Fibroblast of peridontal ligament (primary cell): ENCODE measurements around the gene PRKAR1B.

Source experiments
- DNase-seq: peaks from one replicate; pipeline ENCODE4 v3.0.0-alpha.2; 2010; ENCODE audit errors: extremely low read depth

Gene PRKAR1B

DNA sequence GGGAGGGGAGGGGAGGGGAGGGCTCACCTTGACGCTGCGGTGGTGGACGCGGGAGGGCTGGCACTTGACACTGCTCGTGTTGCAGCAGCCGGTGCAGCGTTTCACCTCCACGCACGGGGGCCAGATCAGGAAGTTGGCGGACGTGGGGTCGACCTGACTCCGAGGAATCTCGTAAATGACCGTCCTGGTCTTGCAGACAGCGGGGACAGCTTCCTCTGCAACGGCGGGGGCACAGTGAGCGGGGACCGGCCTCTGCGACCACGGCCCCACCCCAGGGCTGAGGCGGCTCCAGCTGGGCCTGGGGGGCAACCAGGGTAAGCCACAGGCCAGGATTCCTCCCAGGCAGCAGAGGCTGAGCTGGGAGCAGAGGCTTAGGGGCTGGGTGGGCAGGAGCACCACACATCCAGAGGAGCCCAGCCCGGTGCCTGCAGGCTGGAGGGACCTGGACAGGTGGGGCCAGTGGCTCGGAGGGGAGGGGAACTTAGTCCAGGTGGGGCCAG lies 216.2 kb downstream of the PRKAR1B start:
- no peak for DNase-seq

DNA sequence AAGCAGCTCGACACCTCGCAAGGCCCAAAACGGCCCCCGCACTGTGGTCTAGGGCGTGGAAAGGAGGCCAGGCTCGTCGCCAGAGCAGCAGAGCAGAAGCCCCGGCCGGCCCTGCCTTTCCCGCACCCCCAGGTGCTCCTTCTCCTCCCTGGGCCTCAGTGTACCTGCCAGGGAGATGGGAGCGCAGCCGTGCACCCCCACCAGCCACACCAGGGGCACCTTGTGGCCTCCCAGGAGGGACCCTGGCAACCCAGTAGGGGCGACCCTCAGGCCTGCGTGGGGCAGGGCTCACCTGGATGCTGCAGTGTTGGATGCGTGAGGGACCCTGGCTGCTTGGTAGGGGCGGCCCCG lies 217.0 kb downstream of the PRKAR1B start:
- DNase-seq = no peak

DNA sequence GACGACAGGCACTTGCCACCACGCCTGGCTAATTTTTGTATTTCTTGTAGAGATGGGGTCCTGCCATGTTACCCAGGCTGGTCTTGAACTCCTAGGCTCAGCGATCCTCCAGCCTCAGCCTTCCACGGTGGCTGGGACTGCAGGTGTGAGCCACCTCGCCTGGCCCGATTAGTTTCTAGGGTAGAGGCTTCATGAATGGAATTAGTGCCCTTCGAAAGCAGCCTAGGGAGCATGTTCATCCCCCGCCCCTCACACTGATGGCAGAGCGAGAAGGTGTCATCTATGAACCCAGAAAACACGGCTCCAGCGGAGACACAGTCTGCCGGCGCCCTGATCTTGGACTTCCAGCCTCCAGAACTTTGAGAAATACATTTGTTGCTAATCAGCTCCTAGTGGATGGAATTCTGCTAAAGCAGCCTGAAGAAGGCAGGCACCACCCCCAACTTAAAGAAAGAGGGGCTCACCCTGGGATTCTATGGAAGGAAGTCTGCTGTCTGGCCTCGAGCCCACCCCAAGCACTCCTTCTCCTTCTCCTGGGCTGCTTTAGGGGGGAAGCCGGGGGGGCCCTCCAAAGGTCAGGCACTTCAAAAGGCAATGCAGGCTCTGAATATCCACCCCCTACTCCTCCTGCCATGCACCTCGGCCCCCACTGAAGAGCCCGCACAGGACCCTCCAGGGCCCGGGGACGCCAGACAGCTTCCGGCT lies 217.5 kb downstream of the PRKAR1B start:
- DNase-seq = no peak

DNA sequence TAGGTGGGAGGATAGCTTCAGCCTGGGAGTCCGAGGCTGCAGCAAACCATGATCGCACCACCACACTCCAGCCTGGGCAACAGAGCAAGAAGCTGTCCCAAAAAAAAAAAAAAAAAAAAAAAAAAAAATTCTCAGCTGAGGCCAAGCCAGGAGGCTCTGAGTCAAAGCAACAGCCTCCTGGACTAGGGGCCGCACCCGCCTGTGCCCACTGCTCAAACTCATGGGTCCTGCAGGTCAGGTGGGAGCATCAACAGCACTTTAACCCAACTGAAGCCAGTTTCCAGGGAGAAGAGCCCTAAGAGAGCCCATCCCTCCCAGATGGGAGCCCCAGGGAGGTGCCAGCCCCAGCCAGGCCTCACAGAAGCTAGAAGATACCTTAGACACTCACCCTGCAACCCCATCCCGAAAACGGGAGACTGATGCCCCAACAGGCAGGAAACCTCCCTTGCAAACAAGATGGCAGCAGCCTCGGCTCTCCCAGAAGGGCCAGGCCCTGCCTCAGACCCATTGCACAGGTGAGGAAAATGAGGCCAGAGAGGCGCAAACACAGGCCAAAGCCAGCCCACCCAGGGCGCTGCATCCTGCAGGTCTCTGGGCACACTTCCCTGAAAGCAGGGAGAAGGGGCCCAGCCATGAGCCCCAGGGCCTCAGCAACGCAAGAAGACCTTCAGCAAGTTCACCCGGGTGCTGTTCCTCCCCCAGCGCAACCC lies 218.5 kb downstream of the PRKAR1B start:
- DNase-seq = no peak

DNA sequence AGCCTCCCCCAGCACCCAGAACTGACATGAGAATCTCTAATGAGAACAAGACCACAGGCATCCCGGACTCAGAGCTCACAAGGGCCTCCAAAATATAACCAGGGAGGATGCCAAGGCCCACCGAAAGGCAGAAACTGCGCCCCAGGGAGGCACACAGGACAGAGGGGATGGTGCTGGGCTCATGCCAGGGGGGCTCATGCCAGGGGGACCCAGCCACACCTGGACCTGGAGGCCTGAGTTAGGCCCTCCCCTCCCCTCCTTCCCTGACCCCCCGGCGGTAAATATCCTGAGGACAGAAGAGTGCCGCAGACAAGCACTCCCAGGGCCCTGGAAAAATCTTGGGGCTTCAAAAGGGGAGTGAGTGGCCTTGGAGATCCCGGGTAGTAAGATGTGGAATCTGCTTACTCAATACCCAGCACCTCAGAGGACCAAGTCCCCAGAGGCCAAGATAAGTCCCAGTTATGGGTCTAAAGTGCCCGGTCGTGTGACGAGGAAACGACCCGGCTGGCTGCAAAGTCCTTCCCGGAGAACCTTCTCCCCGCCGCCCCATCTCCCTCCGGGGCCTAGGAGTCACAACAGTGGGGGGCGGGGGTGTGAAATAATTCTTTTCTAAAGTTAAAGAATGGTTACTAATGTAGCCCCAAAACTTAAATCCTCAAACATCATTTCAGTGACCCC lies 219.3 kb downstream of the PRKAR1B start:
- DNase-seq = no peak

DNA sequence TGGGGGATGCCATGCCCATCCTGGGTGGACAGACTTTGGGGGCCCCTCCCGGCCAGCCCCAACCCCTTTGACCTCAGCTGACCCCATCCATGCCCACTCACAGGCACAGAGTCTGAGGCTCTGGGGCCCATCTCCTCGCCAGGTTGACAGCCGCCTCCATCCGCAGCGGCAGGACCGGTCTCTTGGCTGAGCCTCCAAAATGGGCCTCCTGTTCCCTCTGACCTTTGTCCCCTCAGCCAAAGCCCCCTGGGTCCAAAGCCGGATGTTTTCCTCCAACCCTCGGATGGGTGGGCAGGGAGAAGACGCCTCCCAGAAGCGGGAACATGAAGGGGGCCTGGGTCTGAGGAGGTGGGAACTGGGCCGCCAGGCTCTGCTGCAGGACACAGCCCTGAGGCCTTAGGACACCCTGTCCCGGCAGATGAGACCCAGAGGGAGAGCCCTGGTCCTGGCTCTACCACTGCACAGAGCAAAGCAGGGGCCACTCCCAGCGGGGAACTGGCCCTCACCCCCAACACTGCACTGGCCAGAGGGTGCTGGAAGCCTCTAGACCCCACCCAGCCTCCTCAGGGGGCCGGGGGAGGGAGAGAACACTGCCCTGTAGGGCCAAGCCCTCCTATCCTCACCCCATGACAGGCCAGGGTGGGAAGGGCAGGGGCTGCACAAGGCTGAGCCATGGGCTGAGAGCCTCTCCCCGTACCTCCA lies 220.0 kb downstream of the PRKAR1B start:
- no peak for DNase-seq

DNA sequence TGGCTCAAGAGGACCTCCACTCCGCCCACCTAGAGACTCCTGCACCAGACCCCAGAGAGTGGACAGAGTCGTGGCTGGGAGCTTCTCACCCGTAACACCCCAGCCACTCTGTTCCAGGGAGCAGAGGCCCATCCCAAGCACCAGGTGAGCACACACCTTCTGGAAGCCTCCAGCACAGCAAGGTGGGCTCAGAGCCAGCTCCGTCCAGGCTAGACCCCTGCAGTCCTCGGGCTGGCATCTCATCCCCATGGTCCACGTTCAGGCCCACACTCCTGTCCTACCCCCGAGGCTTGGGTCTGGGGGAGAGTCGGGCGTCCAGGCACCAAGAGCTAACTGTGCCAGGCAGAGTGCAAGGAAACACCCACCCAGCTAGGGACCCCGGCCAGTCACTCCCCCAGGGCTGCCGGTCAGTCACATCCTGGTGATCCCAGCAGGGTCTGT lies 220.7 kb downstream of the PRKAR1B start:
- no peak for DNase-seq

DNA sequence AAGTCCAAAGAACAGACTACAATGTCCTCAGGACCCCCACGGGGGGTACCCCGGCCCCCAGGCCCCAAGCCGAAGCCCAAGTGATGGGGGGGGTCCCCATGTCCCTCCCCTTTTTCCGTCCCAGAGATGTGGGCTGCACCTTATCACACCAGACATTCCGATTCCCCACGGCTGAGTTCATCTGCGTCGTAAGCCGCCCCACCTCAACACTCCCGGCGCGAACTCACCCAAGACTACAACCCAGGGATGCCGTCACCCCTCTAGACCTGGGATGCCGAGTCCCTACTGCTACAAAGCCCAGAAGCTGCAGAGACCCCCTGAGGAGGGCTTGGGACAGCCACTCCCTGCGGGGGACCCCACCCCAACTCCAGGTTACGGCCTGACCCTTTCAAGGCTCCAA lies 221.9 kb downstream of the PRKAR1B start:
- no peak for DNase-seq

DNA sequence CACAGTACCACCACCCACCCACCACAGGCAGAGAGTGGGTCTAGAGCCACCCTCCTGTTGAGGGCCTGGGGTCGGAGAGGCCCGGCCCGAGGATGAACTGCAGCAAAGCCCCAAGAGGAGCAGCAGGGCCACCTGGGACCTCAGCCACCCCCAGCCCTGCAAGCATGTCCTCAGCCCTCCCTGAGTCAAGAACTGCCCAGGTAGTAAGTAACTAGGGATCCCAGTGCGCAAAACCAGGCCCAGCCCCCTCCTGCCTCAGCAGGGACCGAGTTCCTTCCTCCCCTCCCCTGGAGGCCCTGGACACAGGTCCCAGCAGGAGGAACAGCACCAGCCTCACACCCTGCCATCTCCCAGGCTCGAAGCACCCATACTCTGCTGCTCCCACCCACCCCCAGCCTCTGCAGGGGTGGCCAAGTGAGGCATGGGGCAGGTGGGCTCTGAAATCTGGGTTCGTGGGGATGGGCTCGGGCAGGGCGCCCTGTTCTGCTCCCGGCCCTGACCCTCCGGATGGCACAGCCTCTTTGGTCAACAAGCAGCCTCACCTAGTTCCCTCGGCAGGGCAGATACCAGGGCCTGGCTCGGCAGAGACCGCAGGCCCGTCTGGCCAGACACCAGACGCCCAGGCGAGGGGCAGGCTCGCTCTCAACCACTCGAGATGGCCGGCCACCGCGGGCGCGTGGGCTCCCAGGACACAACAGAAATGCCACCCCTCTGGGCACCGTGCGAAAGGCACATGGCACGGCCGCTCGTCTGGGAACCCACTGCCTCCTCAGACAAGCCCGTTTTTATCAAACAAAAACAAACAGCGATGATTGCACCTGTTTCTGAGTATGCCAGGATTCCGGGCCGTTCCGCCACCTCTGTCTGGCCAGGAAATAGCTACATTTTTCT lies 222.6 kb downstream of the PRKAR1B start:
- DNase-seq = no peak

DNA sequence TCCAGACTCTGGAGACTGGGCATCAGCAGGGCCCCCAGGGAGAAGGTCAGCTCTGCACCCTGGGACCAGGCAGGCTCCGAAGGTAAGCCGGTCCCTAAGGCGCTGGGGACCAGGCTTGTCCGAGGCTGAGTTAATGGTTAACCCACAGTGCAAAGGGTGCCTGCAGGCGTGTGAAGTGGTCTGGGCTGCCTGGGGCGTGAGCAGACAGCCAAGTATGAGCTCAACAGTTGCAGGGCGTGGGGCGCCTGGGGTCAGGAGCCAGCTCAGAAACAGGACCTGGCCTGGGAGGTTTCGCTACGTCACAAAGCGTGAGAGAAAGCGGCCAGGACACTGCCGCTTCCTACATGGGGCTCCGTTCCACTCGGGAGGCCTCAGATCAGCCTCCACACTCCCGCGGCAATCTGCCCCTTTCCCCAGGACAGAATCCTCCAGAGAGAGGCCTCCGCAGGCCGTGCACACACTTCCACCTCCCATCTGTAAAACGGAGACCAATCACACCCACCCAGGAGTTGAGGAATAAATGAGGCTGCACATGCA lies 223.4 kb downstream of the PRKAR1B start:
- no peak for DNase-seq

DNA sequence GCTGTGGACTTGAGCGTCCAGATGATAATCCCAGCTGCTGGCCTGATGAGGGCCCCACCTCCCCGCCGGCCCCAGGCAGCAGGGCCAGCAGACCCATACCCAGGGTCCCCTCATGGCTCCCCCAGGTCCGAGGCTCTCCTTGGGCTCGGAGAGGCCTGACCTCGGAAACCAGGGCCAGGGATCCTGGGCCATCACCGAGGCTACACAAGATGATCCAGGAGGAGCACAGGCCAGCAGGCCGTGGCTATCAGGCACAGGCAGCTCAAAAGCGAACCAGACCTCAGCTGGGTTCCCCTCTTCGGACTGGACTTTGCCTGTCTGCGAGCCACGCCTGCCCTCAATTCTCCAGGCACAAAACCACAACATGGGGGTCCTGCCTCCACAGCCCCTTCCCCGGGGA lies 224.8 kb downstream of the PRKAR1B start:
- DNase-seq = no peak

DNA sequence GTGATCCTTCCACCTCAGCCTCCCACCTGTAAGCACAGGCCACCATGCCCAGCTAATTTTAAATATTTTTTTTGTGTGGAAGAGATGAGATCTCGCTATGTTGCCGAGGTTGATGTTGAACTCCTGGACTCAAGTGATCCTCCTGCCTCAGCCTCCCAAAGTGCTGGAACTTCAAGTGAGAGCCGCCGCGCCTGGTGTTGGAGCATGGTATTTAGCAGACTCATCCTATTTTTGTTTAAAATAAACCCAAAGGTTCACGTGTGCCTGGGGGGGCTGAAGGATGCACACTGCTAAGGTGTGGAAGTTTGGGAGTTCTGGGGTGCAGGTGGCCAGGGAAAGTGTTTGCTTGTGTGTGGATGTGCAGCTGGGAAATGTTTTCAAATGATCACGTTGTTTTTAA lies 225.6 kb downstream of the PRKAR1B start:
- DNase-seq = no peak

DNA sequence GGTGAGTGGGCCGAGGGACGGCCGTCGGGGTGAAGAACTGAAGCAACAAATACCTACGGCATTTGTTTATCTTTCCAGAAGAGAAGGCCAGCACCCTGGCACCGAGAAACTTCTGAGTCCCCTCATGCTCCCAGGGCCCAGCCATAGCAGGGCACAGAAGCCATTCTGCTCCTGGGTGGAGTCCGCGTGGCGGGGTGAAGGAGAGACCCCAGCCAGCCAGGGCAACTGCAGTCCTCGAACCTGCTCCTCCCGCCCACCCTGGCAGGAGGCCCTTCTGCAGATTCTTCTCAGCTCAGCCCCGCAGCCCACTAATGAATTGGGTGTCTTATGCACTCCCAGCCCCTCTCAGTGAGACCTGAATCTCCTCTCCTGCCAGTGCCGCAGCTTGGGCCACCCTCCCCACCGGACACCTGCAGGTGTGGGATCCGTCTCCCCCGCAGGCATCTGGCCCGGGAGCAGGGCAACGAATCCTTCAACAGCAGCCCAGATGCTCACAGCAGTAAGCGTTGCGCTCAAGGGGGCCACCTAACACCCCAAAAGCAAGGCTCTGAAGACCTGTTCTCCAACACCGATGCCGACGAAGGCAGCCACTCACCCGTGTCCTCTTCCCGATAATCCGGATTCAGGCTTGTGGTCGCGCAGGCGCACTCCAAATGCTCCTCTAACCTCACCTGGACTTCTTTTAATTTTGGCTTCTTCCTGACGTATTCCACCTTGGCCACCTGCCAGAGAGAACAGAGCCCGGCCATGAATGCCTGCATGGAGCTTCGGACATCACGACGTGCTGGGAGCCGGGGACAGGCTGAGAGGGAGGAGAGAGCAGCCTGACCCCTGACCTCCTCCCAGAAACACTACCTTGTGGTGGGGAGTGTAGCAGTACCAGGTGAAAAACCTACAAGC lies 226.3 kb downstream of the PRKAR1B start:
- no peak for DNase-seq

DNA sequence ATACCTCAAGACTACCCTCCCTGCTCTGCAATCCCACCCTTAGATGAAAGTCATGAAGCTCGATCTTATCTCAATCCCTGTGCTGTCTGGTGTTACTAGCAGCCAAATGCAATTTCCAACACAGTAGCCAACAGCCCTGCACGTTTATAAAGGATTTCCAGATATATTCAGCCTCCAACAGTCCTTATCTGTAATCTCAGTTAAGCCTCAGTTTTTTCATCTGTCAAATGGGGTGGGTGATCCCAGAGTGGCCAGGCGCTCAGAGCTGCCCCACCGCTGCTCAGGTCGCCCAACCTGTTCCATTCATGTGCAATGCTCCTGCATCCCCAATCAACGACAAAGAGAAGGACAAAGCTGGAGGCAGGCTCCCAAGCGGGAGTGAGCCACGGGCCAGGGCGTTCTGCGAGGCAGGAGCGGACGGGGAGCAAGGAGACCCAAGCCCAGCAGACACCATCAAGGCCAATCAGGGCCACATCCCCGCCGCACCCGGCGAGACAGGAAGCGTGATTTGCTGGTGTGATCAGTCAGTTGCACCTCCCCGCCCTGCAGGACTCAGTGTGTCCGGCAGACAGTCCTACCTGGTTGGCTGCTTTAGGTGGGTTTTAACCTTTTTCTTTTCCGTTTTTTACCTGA lies 227.1 kb downstream of the PRKAR1B start:
- DNase-seq = no peak
